Breast epithelium (tissue), 3 donors: ENCODE measurements around the gene FBL.

Experiments
- POLR2A ChIP-seq: fragments of 450-650 bp; IDR thresholded peaks from one replicate; pipeline ENCODE4 v1.6.1; 2016; ENCODE audit warnings: antibody characterized with exemption, mild to moderate bottlenecking, moderate library complexity
- POLR2AphosphoS5 ChIP-seq, 3 donors: sonication (generic); formaldehyde crosslinking; IDR thresholded peaks; one replicate each; pipeline ENCODE4 v1.6.1; 2017; ENCODE audit warnings: antibody characterized with exemption in 3 of 3
- TF ChIP-seq, protein P1 (sequence below), 3 donors: fragments of 450-650 bp; IDR thresholded peaks; one replicate each; pipeline ENCODE4 v1.5.1; 2016 to 2017; ENCODE audit warnings: antibody characterized with exemption in 3 of 3, mild to moderate bottlenecking in 3 of 3, moderate library complexity in 3 of 3

DNA sequence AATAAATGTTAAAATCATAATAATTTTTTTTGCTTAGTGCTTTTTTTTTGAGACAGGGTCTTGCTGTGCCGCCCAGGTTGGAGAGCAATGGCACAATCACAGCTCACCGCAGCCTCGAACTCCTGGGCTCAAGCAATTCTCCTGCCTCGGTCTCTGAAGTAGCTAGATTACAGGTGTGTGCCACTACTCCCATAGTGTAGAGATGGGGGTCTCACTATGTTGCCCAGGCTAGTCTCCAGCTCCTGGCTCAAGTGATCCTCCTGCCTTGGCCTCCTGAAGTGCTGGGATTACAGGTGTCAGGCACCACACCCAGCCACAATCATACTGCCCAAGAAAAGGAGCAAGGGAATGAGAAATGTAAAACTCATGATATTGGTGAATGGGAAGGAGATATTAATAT lies 5.1 kb downstream of the FBL start:
- TF ChIP-seq, protein P1, sequence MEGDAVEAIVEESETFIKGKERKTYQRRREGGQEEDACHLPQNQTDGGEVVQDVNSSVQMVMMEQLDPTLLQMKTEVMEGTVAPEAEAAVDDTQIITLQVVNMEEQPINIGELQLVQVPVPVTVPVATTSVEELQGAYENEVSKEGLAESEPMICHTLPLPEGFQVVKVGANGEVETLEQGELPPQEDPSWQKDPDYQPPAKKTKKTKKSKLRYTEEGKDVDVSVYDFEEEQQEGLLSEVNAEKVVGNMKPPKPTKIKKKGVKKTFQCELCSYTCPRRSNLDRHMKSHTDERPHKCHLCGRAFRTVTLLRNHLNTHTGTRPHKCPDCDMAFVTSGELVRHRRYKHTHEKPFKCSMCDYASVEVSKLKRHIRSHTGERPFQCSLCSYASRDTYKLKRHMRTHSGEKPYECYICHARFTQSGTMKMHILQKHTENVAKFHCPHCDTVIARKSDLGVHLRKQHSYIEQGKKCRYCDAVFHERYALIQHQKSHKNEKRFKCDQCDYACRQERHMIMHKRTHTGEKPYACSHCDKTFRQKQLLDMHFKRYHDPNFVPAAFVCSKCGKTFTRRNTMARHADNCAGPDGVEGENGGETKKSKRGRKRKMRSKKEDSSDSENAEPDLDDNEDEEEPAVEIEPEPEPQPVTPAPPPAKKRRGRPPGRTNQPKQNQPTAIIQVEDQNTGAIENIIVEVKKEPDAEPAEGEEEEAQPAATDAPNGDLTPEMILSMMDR (IDR thresholded peaks at IDR 0.05): no peak
- no peak for TF ChIP-seq POLR2AphosphoS5 (IDR thresholded peaks at IDR 0.05)
- no peak for TF ChIP-seq POLR2A
